Keratinocyte (primary cell): ENCODE data around the gene VASP.

ENCODE experiments used
- CTCF ChIP-seq, 3 experiments: IDR thresholded peaks in 1 of 3; conservative IDR thresholded peaks in 1 of 3; optimal IDR thresholded peaks in 1 of 3; 2 replicates in 2 of 3; 3 replicates in 1 of 3; pipeline versions ENCODE3 to v1.5.1; 2011; ENCODE audit warnings: low read length in 3 of 3, mild to moderate bottlenecking in 3 of 3, moderate library complexity in 2 of 3, control low read depth in 1 of 3, inconsistent platforms in 1 of 3; ENCODE audit not compliant: insufficient read depth in 2 of 3; ENCODE audit errors: extremely low read depth in 1 of 3
- EZH2 ChIP-seq: IDR thresholded peaks from one replicate; pipeline ENCODE4 v1.6.1; 2012; ENCODE audit warnings: inconsistent platforms, mild to moderate bottlenecking, low read length, moderate library complexity

- TF ChIP-seq CTCF (optimal IDR thresholded peaks at IDR 0.05 in 1 of 3, IDR thresholded peaks at IDR 0.05 in 1 of 3, conservative IDR thresholded peaks at IDR 0.05 in 1 of 3; ENCODE audit: extremely low read depth in 1 of 3, insufficient read depth in 2 of 3, low read length in 3 of 3) (no peak), EZH2 (no peak)
Observed at GRCh38 chr19:45542234-45542668, 35.0 kb downstream of the VASP start.
